ENCODE data around the gene WEE1. TPM values are rescaled to one million over a fixed set of nuclear protein-coding genes. Genes with fewer than 3 reads are reported as not detected.

Gene WEE1
- total and polyA plus RNA-seq, 10 of the 15 experiments (the other 5 are each of a cell fraction or from before 2014, with no cell fraction given) = 13.8 to 69.5 (median 45.4) TPM

DNA sequence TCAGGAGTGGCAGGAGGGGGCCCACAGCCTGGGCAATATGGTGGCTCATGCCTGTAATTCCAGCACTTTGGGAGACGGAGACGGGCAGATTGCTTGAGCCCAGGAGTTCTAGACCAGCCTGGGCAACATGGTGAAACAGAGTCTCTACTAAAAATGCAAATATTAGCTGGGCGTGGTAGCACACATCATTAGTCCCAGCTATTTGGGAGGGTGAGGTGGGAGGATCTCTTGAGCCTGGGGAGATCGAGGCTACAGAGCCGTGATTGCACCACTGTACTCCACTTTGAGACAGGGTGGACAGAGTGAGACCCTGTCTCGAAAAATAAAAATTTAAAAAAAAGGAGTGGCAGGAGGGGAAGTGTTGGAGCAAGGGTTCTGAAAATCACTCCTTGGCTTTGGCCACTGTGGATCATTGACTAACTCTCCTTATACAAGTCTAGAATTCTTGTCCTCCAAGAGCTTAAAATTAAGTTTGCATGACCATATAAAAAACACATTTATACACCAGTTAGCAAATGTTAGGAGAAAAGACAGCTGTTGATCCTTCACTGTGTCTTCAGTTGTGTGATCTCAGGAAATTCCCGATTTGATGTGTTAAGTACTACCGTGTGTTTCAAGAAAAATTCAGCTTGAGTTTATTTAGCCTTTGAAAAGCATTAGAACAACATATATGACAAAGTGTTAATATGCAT, 2.3 kb upstream of the WEE1 start:
- no peak overlapping the region for H3K9ac ChIP-seq (ENCODE audit: control insufficient read depth, insufficient read depth, low read length)
- intact Hi-C loops (cut with micrococcal nuclease; ENCODE audit: unreplicated experiment) (no loop called here), in situ Hi-C loops (cut with MboI) (no loop called here)
- ChIA-PET RAD21 (ENCODE audit: unreplicated experiment) (interaction anchor here (0.8 kb wide), 1 partner anchor 29 kb away, joined by 3 read pairs; no protein-coding TSS in a partner anchor), CTCF (interaction anchor here (0.5 to 1.5 kb wide), 3 partner anchors 10 to 42 kb away, joined by 3 read pairs; no protein-coding TSS in a partner anchor), SMC1A (ENCODE audit: uncharacterized antibody, unreplicated experiment) (interaction anchor here (1.0 kb wide), 1 partner anchor 36 kb away, joined by 3 read pairs; no protein-coding TSS in a partner anchor), POLR2A (interaction anchor here (1.1 kb wide), 1 partner anchor 30 kb away, joined by 4 read pairs; no protein-coding TSS in a partner anchor)
- DNase-seq (ENCODE audit: low read depth, low spot score) = no peak
- H3K4me2 ChIP-seq (ENCODE audit: control insufficient read depth, insufficient read depth) = no peak overlapping the region
- no peak for ATAC-seq
- H3K4me3 ChIP-seq = no peak overlapping the region
- no peaks in the 10 kb centered on the region for H3K27me3 ChIP-seq (replicated peaks in 1 of 2; ENCODE audit: control insufficient read depth in 2 of 2, insufficient read depth in 2 of 2, low read length in 1 of 2)
- no TSS peak for BruUV-seq (replicated peaks)
- peaks cover 9% of the 10 kb centered on the region; the same call in 1 of the 2 replicates for H3K4me1 ChIP-seq (ENCODE audit: control insufficient read depth, insufficient read depth, low read length)
- no peak for FAIRE-seq
- TF ChIP-seq, protein P1, sequence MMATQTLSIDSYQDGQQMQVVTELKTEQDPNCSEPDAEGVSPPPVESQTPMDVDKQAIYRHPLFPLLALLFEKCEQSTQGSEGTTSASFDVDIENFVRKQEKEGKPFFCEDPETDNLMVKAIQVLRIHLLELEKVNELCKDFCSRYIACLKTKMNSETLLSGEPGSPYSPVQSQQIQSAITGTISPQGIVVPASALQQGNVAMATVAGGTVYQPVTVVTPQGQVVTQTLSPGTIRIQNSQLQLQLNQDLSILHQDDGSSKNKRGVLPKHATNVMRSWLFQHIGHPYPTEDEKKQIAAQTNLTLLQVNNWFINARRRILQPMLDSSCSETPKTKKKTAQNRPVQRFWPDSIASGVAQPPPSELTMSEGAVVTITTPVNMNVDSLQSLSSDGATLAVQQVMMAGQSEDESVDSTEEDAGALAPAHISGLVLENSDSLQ (IDR thresholded peaks at IDR 0.05) = no peak
- TF ChIP-seq, protein P2, sequence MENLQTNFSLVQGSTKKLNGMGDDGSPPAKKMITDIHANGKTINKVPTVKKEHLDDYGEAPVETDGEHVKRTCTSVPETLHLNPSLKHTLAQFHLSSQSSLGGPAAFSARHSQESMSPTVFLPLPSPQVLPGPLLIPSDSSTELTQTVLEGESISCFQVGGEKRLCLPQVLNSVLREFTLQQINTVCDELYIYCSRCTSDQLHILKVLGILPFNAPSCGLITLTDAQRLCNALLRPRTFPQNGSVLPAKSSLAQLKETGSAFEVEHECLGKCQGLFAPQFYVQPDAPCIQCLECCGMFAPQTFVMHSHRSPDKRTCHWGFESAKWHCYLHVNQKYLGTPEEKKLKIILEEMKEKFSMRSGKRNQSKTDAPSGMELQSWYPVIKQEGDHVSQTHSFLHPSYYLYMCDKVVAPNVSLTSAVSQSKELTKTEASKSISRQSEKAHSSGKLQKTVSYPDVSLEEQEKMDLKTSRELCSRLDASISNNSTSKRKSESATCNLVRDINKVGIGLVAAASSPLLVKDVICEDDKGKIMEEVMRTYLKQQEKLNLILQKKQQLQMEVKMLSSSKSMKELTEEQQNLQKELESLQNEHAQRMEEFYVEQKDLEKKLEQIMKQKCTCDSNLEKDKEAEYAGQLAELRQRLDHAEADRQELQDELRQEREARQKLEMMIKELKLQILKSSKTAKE (IDR thresholded peaks at IDR 0.05; ENCODE audit: low read depth, poor library complexity, severe bottlenecking) = no peak
- TF ChIP-seq HDAC2 (IDR thresholded peaks at IDR 0.05) (no peak), IKZF2 (IDR thresholded peaks at IDR 0.05) (no peak), KLF5 (IDR thresholded peaks at IDR 0.05; ENCODE audit: partially characterized antibody) (no peak), MEF2A (IDR thresholded peaks at IDR 0.05; ENCODE audit: insufficient read depth, low read depth, low read length) (no peak), MYC (IDR thresholded peaks at IDR 0.05; ENCODE audit: insufficient read depth, insufficient read length, insufficient replicate concordance, low read length, severe bottlenecking) (no peak), KDM1A (IDR thresholded peaks at IDR 0.05; ENCODE audit: borderline replicate concordance) (no peak), POU2F2 (IDR thresholded peaks at IDR 0.05; ENCODE audit: borderline replicate concordance, low read depth, low read length) (no peak), CREB1 (IDR thresholded peaks at IDR 0.05; ENCODE audit: low read depth) (no peak), YBX1 (IDR thresholded peaks at IDR 0.05) (no peak), TBL1XR1 (IDR thresholded peaks at IDR 0.05; ENCODE audit: low read depth, low read length) (no peak), ZNF274 (IDR thresholded peaks at IDR 0.05; ENCODE audit: insufficient read depth, insufficient read length) (no peak), HCFC1 (IDR thresholded peaks at IDR 0.05; ENCODE audit: low read length) (no peak), TCF7 (IDR thresholded peaks at IDR 0.05; ENCODE audit: borderline replicate concordance) (no peak)
- TF ChIP-seq, protein P3, sequence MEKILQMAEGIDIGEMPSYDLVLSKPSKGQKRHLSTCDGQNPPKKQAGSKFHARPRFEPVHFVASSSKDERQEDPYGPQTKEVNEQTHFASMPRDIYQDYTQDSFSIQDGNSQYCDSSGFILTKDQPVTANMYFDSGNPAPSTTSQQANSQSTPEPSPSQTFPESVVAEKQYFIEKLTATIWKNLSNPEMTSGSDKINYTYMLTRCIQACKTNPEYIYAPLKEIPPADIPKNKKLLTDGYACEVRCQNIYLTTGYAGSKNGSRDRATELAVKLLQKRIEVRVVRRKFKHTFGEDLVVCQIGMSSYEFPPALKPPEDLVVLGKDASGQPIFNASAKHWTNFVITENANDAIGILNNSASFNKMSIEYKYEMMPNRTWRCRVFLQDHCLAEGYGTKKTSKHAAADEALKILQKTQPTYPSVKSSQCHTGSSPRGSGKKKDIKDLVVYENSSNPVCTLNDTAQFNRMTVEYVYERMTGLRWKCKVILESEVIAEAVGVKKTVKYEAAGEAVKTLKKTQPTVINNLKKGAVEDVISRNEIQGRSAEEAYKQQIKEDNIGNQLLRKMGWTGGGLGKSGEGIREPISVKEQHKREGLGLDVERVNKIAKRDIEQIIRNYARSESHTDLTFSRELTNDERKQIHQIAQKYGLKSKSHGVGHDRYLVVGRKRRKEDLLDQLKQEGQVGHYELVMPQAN (conservative IDR thresholded peaks at IDR 0.05) = no peak
- TF ChIP-seq, protein P4, sequence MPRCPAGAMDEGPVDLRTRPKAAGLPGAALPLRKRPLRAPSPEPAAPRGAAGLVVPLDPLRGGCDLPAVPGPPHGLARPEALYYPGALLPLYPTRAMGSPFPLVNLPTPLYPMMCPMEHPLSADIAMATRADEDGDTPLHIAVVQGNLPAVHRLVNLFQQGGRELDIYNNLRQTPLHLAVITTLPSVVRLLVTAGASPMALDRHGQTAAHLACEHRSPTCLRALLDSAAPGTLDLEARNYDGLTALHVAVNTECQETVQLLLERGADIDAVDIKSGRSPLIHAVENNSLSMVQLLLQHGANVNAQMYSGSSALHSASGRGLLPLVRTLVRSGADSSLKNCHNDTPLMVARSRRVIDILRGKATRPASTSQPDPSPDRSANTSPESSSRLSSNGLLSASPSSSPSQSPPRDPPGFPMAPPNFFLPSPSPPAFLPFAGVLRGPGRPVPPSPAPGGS (IDR thresholded peaks at IDR 0.05; ENCODE audit: borderline replicate concordance, insufficient read depth, low read depth, low read length, poor library complexity, severe bottlenecking) = no peak
- no peaks in the 10 kb centered on the region for H3K36me3 ChIP-seq (ENCODE audit: control insufficient read depth in 2 of 2, insufficient read depth in 2 of 2, low read length in 1 of 2)
- no peaks in the 10 kb centered on the region for H3K9me3 ChIP-seq (replicated peaks; ENCODE audit: control insufficient read depth, insufficient read depth, low read length)
- no peak overlapping the region for H2AFZ ChIP-seq (ENCODE audit: control insufficient read depth, low read depth, low read length)
- H3K27ac ChIP-seq (ENCODE audit: control insufficient read depth, insufficient read depth) = no peak overlapping the region
- 57% methylated on average over 8 of the region's 8 CpGs for WGBS (ENCODE audit: insufficient coverage, insufficient replicate concordance, low lambda C conversion rate, missing lambda C conversion rate)
- no peaks in the 10 kb centered on the region for H4K20me1 ChIP-seq (ENCODE audit: control insufficient read depth, insufficient read depth)
- peaks cover 29% of the 10 kb centered on the region for H3K79me2 ChIP-seq (ENCODE audit: control insufficient read depth, insufficient read depth, low read length)

Data from GM12878 (cell line).